Upper lobe of left lung (tissue), 6 donors: ENCODE measurements around the gene PVALB. TPM values are rescaled to one million over a fixed set of nuclear protein-coding genes. Genes with fewer than 3 reads are reported as not detected.

Source experiments
- ATAC-seq, 2 donors: fragments of 200-7000 bp; cut with Tn5 transposase; one replicate each; pipeline ENCODE4 v1.9.1; 2022; ENCODE audit warnings: mild to moderate bottlenecking in 2 of 2, moderate library complexity in 2 of 2; ENCODE audit not compliant: low FRiP score in 2 of 2
- DNase-seq, 2 donors: peaks; one replicate each; pipeline ENCODE4 v3.0.0-alpha.2; 2019 to 2020
- H3K27ac ChIP-seq, 4 donors: fragments of 200-600 bp; sonication (generic); one replicate each; pipeline ENCODE4 v1.5.1; 2016 to 2019
- H3K27me3 ChIP-seq, 4 donors: fragments of 200-600 bp; sonication (generic); one replicate each; pipeline ENCODE4 v1.5.1; 2017 to 2019
- H3K36me3 ChIP-seq, 4 donors: fragments of 200-600 bp; sonication (generic); one replicate each; pipeline ENCODE4 v1.5.1; 2016 to 2019
- H3K4me1 ChIP-seq, 4 donors: fragments of 200-600 bp; sonication (generic); one replicate each; pipeline ENCODE4 v1.5.1; 2018 to 2019
- H3K4me3 ChIP-seq, 4 donors: fragments of 200-600 bp; sonication (generic); one replicate each; pipeline ENCODE4 v1.5.1; 2017 to 2019; ENCODE audit warnings: mild to moderate bottlenecking in 2 of 4, moderate library complexity in 1 of 4
- H3K9me3 ChIP-seq, 4 donors: fragments of 200-600 bp; sonication (generic); one replicate each; pipeline ENCODE4 v1.5.1; 2018 to 2019
- EP300 ChIP-seq, 4 donors: sonication (generic); formaldehyde crosslinking; IDR thresholded peaks; one replicate each; pipeline ENCODE4 v1.5.1; 2017; ENCODE audit warnings: antibody characterized with exemption in 4 of 4, control low read depth in 2 of 4
- POLR2A ChIP-seq, 4 donors: fragments of 450-650 bp; IDR thresholded peaks; one replicate each; pipeline ENCODE4 v1.5.1; 2016 to 2017; ENCODE audit warnings: antibody characterized with exemption in 4 of 4, mild to moderate bottlenecking in 2 of 4
- POLR2AphosphoS5 ChIP-seq, 2 donors: sonication (generic); formaldehyde crosslinking; IDR thresholded peaks; one replicate each; pipeline ENCODE4 v1.5.1; 2017; ENCODE audit warnings: antibody characterized with exemption in 2 of 2
- WGBS, 2 donors: methylation state at CpG; one replicate each; pipeline ENCODE4 v1.1.5; 2017 to 2018; 5-methylcytosine and 5-hydroxymethylcytosine counted together
- total RNA-seq, 6 donors: library from RNA; depleted of rRNA in 4 of 6; stranded (reverse); fragments of >200 nt in 4 of 6; gene quantifications; one replicate each; pipeline versions ENCODE4 v1.1.0 to v1.2.1, GENCODE V29; 2016 to 2021
- TF ChIP-seq, protein P1 (sequence below), 6 experiments: fragments of 450-650 bp in 4 of 6; fragments of 200-600 bp in 2 of 6; sonication (generic) in 2 of 6; IDR thresholded peaks; one replicate each; pipeline ENCODE4 v1.5.1; 2016 to 2019; ENCODE audit warnings: antibody characterized with exemption in 6 of 6
- donor health status: DM: no; HTN: no; CAD: no; lungs with moderate emphysema.
- donor health status: DM: no; HTN: yes; CAD: no; lungs with severe emphysema.

Gene PVALB
- total RNA-seq, 6 donors from 2014 or later: 1.5 to 3.3 (median 1.8) TPM; not detected in 3

DNA sequence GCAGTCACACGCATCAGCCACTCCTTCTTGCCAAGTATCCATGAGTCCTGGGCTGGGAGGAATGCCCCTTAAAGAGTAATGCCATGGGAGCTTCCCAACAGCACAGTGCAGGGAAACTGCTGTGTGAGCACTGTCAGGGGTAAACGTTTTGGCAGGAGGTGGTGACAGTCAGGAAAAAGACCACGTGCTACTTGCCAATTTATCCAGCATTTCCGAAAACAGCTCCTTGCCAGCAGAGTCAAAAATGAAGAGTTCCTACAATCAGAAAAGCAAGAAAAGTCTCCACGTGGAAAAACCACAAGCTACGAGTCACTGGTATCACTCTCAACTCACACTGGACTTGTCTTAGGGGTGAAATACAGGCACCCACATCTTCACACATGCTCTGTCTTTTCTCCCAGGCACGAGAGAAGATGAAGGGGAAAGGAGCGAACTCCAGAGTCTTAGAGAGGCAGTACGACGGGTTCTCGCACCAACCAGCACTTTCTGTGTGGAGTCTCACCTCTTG lies 50.8 kb downstream of the PVALB start:
- ATAC-seq: no peak
- no peak for DNase-seq
- peaks cover 0 to 11% (median 0%) of the 10 kb centered on the region in 4 donors for H3K4me1 ChIP-seq
- H3K9me3 ChIP-seq: no peaks in the 10 kb centered on the region
- WGBS, 2 donors: 82 to 84% methylated on average over 10 to 11 of the region's 11 CpGs
- TF ChIP-seq, protein P1, sequence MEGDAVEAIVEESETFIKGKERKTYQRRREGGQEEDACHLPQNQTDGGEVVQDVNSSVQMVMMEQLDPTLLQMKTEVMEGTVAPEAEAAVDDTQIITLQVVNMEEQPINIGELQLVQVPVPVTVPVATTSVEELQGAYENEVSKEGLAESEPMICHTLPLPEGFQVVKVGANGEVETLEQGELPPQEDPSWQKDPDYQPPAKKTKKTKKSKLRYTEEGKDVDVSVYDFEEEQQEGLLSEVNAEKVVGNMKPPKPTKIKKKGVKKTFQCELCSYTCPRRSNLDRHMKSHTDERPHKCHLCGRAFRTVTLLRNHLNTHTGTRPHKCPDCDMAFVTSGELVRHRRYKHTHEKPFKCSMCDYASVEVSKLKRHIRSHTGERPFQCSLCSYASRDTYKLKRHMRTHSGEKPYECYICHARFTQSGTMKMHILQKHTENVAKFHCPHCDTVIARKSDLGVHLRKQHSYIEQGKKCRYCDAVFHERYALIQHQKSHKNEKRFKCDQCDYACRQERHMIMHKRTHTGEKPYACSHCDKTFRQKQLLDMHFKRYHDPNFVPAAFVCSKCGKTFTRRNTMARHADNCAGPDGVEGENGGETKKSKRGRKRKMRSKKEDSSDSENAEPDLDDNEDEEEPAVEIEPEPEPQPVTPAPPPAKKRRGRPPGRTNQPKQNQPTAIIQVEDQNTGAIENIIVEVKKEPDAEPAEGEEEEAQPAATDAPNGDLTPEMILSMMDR (IDR thresholded peaks at IDR 0.05): no peak
- TF ChIP-seq POLR2AphosphoS5 (IDR thresholded peaks at IDR 0.05) (no peak), POLR2A (IDR thresholded peaks at IDR 0.05) (no peak), EP300 (IDR thresholded peaks at IDR 0.05) (no peak)
- H3K27ac ChIP-seq: no peak overlapping the region
- no peaks in the 10 kb centered on the region for H3K27me3 ChIP-seq
- peaks cover 0 to 27% (median 7%) of the 10 kb centered on the region in 4 donors for H3K36me3 ChIP-seq
- no peak overlapping the region for H3K4me3 ChIP-seq

DNA sequence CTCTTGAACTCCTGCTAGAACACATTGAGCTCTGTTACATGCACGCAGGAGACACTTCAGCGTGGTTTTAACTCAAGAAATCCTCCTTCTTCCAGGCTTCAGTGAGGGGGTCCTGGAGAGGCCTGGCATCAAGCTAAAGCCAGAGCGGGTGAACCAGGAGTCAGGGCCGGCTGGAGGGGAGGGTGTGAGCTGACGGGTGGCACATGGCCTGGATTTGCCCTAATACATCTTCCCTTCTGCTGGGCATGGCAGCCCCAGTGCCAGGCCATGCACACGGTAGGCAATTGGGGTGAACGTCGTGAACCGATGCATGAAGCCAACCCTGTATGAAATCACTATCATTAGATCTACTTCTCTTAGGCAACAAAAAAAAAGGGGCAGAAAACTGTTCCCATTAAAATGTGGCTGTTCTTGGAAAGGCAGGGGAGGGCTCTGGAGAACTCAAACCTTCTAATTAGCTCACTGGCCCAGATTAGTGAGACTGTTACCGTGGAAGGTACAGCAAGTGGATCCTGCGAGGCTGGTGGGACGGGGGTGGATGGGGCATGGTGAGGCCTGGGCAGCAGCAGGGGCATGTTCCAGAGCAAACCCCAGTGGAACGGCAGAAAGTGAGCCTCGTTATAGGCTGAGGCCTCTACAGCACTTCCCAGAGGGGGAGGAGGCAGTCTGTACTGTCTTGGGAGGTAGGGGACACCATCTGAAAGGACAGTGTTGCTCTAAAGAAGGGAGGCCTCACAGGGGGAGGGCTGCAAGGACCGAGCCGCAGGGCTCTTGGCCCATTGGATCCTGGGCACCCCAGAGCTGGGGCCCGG lies 51.5 kb downstream of the PVALB start:
- WGBS, 2 donors: 91% methylated on average over 13 to 17 of the region's 17 CpGs
- Histone ChIP-seq H3K4me1 (peaks cover 0 to 11% (median 0%) of the 10 kb centered on the region in 4 donors), H3K36me3 (peaks cover 0 to 27% (median 7%) of the 10 kb centered on the region in 4 donors), H3K9me3 (no peaks in the 10 kb centered on the region), H3K27ac (no peak overlapping the region), H3K27me3 (no peaks in the 10 kb centered on the region), H3K4me3 (no peak overlapping the region)
- TF ChIP-seq POLR2A (IDR thresholded peaks at IDR 0.05) (no peak), EP300 (IDR thresholded peaks at IDR 0.05) (no peak), POLR2AphosphoS5 (IDR thresholded peaks at IDR 0.05) (no peak)
- TF ChIP-seq, protein P1 (IDR thresholded peaks at IDR 0.05): no peak
- ATAC-seq (no peak), DNase-seq (no peak)

DNA sequence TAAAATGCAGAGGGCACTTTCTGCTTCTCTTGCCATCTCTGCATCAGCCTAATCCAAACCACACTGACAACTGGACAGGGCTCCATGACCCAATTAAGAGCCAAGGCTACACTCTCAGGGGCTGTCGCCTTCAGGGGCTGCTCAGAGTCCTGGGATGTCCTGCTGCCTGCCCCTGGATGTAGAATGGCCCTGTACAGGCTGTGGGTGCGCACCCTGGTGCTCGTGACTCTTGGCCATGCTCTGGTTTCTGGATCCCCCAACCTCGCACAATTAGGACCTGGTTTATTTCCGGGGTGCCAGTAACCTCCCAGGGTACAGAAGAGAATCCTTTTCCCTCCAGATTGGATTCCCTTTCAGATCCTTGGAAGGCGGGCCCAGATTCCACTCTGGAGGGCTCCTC lies 52.2 kb downstream of the PVALB start:
- no peak overlapping the region for H3K4me3 ChIP-seq
- H3K9me3 ChIP-seq: no peaks in the 10 kb centered on the region
- TF ChIP-seq POLR2AphosphoS5 (IDR thresholded peaks at IDR 0.05) (no peak), POLR2A (IDR thresholded peaks at IDR 0.05) (no peak), EP300 (IDR thresholded peaks at IDR 0.05) (no peak)
- TF ChIP-seq, protein P1 (IDR thresholded peaks at IDR 0.05): no peak
- peaks cover 0 to 27% (median 7%) of the 10 kb centered on the region in 4 donors for H3K36me3 ChIP-seq
- peaks cover 0 to 11% (median 0%) of the 10 kb centered on the region in 4 donors for H3K4me1 ChIP-seq
- ATAC-seq: no peak
- DNase-seq: peak in 1 of 2 donors; percentile 6
- H3K27ac ChIP-seq: no peak overlapping the region
- H3K27me3 ChIP-seq: no peaks in the 10 kb centered on the region
- 93 to 100% methylated on average over 3 to 6 of the region's 6 CpGs for WGBS, 2 donors

DNA sequence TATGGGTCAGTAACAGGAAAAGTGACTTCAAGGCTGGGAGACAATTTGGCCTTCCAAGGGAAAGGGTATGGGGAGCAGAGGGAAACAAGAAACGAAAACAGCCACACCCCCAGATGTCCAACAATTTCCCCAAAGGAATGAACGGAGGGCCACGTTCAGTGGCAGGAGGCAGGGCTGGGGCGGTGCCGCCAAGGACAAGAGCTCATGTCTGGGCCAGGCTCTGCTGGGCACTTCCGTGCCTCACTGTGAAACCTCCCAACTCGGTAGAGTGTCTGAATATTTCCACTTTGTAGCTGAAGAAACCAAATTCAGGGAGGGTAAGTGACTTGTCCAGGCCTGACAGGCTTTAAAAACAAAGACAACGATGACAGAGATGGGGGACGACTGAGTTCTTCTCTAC lies 52.8 kb downstream of the PVALB start:
- no peak for TF ChIP-seq POLR2A (IDR thresholded peaks at IDR 0.05)
- TF ChIP-seq POLR2AphosphoS5 (IDR thresholded peaks at IDR 0.05): no peak
- TF ChIP-seq EP300 (IDR thresholded peaks at IDR 0.05): no peak
- Histone ChIP-seq H3K9me3 (no peaks in the 10 kb centered on the region), H3K27ac (no peak overlapping the region), H3K4me3 (no peak overlapping the region), H3K27me3 (no peaks in the 10 kb centered on the region), H3K4me1 (peaks cover 0 to 11% (median 0%) of the 10 kb centered on the region in 4 donors), H3K36me3 (peaks cover 0 to 27% (median 7%) of the 10 kb centered on the region in 4 donors)
- ATAC-seq (no peak), DNase-seq (peak in 1 of 2 donors; percentile 2)
- 87 to 93% methylated on average over 9 of the region's 9 CpGs for WGBS, 2 donors

DNA sequence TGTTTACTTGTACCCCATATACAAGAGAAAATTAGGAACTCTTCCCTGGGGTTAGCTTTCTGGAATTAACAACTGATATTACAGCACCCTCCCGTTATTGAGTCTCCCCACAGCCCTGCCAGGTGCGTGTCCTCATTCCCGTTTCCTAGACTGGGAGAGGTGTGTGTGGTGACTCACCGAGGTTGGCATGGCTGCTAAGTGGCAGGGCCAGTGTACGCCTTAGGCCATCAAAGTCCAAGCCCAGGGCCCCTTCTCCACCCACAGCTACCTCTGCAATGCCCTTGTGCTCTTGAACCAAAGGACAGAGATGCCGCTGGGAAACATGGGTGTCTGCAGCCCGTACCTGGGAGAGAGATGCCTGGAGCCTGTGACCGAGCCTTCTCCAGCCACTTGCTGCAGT lies 53.3 kb downstream of the PVALB start:
- H3K27ac ChIP-seq: no peak overlapping the region
- H3K9me3 ChIP-seq: no peaks in the 10 kb centered on the region
- DNase-seq: peak in 1 of 2 donors; percentile 3
- H3K4me3 ChIP-seq: no peak overlapping the region
- H3K4me1 ChIP-seq: peaks cover 0 to 11% (median 0%) of the 10 kb centered on the region in 4 donors
- TF ChIP-seq, protein P1 (IDR thresholded peaks at IDR 0.05): no peak
- no peak for TF ChIP-seq POLR2A (IDR thresholded peaks at IDR 0.05)
- no peak for TF ChIP-seq POLR2AphosphoS5 (IDR thresholded peaks at IDR 0.05)
- TF ChIP-seq EP300 (IDR thresholded peaks at IDR 0.05): no peak
- 92 to 98% methylated on average over 8 of the region's 8 CpGs for WGBS, 2 donors
- no peaks in the 10 kb centered on the region for H3K27me3 ChIP-seq
- peaks cover 0 to 27% (median 7%) of the 10 kb centered on the region in 4 donors for H3K36me3 ChIP-seq
- ATAC-seq: peak in 1 of 2 donors; percentile 58
